Fibroblast of skin of abdomen (primary cell): ENCODE measurements around the gene CAPNS1. TPM values are rescaled to one million over a fixed set of nuclear protein-coding genes. Genes with fewer than 3 reads are reported as not detected.

Experiments
- DNase-seq: peaks from one replicate; pipeline ENCODE4 v3.0.0-alpha.2; 2013
- polyA plus RNA-seq, 2 experiments: library from polyadenylated mRNA; unstranded; fragments of 120-200 nt; gene quantifications; one replicate each; pipeline ENCODE4 v1.2.1, GENCODE V29; 2013; ENCODE audit not compliant: insufficient read length in 2 of 2

Gene CAPNS1
- 931 TPM for polyA plus RNA-seq (2013, experiment 1 of 2; ENCODE audit: insufficient read length)
- polyA plus RNA-seq (2013, experiment 2 of 2; ENCODE audit: insufficient read length): 973 TPM

DNA sequence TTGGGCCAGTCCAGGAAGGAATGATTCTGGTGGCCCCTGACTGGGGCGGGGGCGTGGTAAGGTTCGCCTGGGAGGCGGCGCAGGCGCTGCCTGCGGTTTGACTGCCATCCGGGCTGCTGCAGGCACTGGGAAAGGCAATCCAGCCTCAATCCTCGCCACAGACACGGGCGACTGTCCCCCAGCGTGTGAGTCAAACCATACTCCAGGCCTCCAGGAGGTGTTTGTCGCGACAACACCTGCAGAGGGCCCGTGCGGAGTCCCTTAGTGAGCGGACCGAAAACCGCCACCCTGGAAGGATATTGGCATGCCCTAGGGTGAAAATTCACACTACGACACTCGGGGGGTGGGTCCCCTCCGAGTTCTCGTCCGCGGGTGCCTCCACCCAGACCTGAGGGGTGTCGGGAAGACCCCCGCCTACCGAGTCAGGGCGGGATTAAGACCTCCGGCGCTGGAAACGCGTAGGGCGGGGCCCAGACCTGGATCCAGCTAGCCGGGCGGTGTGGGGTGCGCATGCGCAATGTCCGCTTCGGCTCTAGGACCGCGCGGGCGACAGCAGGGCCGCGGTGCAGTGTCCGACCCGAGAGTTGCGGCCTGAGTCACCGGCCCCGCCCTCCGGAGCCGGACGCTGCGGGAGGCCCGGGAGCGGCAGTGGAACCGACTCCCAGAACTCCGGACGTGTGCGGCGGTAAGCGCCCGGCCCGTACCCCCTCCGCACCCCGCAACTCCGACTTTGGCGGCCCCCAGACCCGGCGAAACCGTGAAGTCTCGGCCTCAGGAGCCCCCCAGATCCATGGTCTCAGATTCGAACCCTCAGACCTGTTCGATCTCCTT, at the start of gene CAPNS1:
TSS of gene CAPNS1 (plus strand) at position 594 of the 831 bp plus-strand sequence. CDS start 946 bp downstream, outside the sequence.
- peak; percentile 96 for DNase-seq

DNA sequence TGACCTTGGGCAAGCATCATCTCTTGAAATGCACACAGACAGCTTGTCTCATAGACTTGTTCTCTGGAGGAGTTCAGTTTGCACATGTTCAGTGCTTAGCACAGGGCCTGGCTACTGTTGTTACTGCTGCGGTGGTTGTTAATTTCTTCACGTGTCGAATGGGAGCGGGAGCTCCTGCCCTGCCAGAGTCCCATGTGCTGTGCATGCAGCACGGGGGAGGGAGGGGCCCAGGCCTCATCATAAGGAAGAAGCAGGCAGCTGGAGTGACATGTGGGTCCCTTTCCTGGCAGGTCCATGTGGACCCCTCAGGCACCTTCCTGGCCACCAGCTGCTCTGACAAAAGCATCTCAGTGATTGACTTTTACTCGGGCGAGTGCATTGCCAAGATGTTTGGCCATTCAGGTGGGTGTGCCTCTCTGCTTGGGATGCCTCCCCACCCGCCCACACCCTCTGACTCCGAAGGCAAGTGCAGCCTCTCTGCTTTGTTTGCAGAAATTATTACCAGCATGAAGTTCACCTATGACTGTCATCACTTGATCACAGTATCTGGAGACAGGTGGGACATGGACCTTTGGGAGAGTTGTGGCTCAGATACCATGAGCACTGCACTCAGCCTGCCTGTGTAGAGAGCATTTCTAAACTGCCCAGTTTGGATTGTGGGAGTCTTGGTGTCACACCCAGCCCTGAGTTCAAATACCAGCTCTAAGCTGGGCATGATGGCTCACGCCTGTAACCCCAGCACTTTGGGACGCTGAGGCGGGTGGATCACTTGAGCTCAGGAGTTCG, 48.8 kb upstream of the CAPNS1 start:
- DNase-seq: no peak

DNA sequence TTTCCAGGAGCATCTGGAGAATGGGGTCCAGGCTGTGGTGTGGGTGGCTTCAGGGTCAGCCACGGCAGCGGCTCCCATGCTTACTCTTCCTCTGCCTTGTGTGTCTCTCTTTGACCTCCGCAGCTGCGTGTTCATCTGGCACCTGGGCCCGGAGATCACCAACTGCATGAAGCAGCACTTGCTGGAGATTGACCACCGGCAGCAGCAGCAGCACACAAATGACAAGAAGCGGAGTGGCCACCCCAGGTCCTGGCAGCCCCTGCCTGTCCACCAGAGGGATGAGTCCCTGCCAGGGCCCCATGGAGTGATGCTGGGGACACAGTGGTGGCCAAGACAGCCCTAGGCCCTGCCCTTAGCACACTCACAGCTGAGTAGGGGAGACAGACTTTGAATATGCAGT, 47.3 kb upstream of the CAPNS1 start:
- no peak for DNase-seq

- no peak for DNase-seq
These were observed 46.7 kb upstream of the CAPNS1 start for GRCh38 chr19:36093146-36093662.

DNA sequence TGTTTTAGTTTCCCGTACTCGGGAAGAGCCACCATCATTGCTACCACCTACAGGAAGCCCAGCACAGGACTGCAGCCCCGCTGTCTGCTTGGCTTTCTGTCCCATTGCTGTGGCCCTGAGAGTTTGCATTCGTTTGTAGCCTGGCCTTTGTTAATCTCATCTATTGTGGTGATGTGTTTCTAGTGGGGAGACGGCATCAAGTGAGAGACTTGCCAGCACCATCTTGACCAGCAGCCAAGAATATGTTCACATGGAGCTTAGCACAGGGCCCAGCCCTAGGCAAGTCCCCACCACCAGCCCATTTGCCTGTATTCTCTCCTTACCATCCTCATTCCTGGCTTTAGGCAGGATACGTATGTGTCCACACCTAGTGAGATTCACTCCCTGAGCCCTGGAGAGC, 46.2 kb upstream of the CAPNS1 start:
- DNase-seq: no peak

DNA sequence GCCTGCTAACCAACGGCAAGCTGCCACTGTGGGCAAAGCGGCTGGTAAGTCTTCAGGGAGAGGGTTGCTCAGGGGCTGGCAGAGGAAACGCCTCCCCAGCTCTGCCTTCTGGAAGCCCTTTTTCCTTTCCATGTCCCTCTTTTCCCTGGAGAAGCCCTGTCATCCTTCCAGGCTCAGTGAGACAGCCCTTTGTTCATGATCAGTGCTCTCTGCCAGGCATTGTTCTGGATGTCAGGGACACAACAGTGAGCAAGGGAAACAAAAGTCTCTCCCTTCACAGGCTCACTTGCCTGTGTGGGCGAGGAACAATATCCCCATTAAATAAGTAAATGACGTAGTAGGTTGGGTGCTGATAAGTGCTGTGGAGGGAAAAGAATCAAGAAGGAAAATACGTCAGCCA, 42.8 kb upstream of the CAPNS1 start:
- no peak for DNase-seq

GRCh38 chr19:36099166-36099785, 40.6 kb upstream of the CAPNS1 start:
- no peak for DNase-seq

GRCh38 chr19:36100476-36100875, 39.4 kb upstream of the CAPNS1 start:
- no peak for DNase-seq

- no peak for DNase-seq
These were observed 38.1 kb upstream of the CAPNS1 start for GRCh38 chr19:36101550-36102327.

DNA sequence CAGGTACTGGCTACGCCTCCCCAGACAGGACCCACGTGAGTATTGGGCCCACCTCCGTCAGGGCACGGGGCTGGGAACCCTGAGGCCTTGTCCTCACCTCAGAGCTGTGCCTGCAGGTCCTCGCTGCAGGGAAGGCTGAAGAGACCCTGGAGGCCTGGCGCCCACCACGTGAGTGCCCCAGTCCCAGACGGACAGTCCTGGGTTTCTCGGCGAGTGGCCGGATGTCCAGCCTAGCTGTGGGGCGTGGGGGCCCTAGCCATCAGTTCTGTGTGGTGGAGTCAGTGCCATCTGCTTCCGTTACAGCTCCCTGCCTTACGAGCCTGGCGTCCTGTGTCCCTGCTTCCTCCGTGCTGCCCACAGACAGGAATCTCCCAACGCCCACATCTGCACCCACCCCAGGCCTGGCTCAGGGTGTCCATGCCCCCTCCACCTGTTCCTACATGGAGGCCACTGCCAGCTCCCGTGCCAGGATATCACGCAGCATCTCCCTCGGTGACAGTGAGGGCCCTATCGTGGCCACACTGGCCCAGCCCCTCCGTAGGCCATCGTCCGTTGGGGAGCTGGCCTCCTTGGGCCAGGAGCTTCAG, 36.7 kb upstream of the CAPNS1 start:
- DNase-seq: no peak

- DNase-seq: no peak
These were observed 35.9 kb upstream of the CAPNS1 start for GRCh38 chr19:36103842-36104552.

DNA sequence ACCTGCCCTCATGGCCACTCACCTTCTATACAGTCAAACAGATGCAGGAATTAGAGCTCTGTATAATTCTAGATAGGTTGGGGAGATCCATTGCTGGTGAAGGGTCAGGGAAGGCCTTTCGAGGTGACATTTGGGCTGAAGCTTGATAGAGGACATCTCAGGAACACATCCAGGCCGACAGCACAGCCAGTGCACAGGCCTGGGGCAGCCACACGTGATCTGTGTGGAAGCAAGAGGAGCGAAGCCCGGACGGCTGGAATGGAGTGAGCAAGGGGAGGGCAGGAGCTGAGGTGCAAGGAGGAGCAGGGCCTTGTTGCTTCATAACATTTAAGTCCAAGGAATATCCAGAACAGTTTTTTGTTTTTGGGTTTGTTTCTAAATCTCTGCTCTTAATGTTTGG, 33.4 kb upstream of the CAPNS1 start:
- DNase-seq: no peak

DNA sequence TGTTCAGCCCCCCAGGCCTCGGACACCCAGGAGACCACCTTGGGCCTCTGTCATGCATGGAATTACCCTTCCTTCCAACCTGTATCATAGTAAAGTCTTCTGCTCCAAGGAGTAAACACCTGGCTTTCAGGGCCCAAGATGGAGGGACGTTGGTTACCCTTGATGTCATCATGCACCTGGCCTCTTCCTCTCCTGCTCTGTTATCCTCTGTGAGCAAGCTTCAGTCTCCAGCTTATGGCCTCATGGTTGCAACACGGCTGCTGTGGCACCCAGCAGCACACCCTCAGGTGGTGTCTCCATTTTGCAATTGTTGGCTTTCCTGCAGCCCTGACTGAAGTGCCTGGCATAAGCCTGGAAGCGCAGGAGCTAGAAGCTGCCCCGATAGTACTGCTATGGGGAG, 32.9 kb upstream of the CAPNS1 start:
- DNase-seq: no peak

- no peak for DNase-seq
These were observed 31.2 kb upstream of the CAPNS1 start for GRCh38 chr19:36108684-36109083.

DNA sequence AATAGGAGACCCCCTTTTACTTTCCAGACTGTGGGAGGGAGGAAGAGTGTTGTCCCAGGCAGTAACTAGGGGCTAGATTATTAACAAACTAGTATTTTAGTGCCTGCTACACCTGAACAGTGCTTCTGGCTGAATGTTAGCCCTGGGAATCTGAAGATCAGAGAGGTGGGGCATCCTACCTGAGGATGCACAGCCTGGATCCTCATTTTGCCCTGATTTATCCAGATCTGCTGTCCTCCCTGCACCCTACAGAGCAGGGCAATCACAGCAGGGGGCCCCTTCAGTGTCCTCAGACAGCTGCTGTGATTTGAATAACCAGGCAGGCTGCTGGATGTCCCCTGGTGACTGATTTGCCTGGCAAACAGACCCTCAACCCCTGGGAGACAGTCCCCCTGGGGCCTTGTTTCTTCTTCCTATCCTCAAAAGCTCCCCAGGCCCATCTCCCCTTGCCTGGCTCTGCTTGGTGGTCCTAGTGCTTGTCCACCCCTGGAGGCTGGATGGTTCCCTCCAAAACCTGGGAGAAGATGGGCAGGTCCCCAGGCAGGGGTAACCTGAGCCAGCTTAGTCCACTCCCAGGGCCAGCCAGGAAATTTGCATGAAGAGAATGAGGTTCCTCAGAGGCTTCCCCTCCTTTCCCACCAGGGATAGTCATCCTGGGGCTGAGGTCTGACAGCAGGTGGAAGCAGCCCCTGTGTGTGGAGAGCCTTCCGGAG, 29.2 kb upstream of the CAPNS1 start, which contains the start of gene OVOL3:
TSS of gene OVOL3 (plus strand) at position 657 of the 713 bp plus-strand sequence. CDS start 60 bp downstream, outside the sequence.
- no peak for DNase-seq

GRCh38 chr19:36111200-36111539, 28.7 kb upstream of the CAPNS1 start:
- no peak for DNase-seq

GRCh38 chr19:36112678-36113077, 27.2 kb upstream of the CAPNS1 start:
- no peak for DNase-seq

- no peak for DNase-seq
These were observed 26.4 kb upstream of the CAPNS1 start for GRCh38 chr19:36113425-36113824.

- DNase-seq: peak; percentile 28
These were observed 25.8 kb upstream of the CAPNS1 start for GRCh38 chr19:36113894-36114720.
